Hepatocyte (in vitro differentiated cells): ENCODE measurements around the gene GMEB2.

Source experiments
- CTCF ChIP-seq: fragments of 200-600 bp; sonication (generic); IDR thresholded peaks from 2 replicates; pipeline ENCODE4 v1.5.1; 2016; ENCODE audit warnings: antibody characterized with exemption, mild to moderate bottlenecking; ENCODE audit not compliant: poor library complexity
- EZH2phosphoT487 ChIP-seq: fragments of 200-600 bp; sonication (generic); IDR thresholded peaks from one replicate; pipeline ENCODE4 v1.6.1; 2018; ENCODE audit warnings: antibody characterized with exemption, mild to moderate bottlenecking, low read depth, moderate library complexity; ENCODE audit not compliant: unreplicated experiment, severe bottlenecking

- TF ChIP-seq CTCF (no peak), EZH2phosphoT487 (no peak)
Observed at GRCh38 chr20:63612276-63612931, 14.5 kb downstream of the GMEB2 start.
